Vagina (tissue), 2 donors: ENCODE measurements around the gene SART3.

Experiments used
- POLR2A ChIP-seq, 2 donors: fragments of 450-650 bp; IDR thresholded peaks; one replicate each; pipeline ENCODE4 v1.6.1; 2017; ENCODE audit warnings: antibody characterized with exemption in 2 of 2, mild to moderate bottlenecking in 2 of 2, moderate library complexity in 2 of 2
- POLR2AphosphoS5 ChIP-seq, 2 donors: sonication (generic); formaldehyde crosslinking; IDR thresholded peaks; one replicate each; pipeline ENCODE4 v1.9.0; 2017; ENCODE audit warnings: antibody characterized with exemption in 2 of 2, mild to moderate bottlenecking in 2 of 2, low read depth in 1 of 2; ENCODE audit not compliant: insufficient read depth in 1 of 2
- TF ChIP-seq, protein P1 (sequence below), 3 experiments: fragments of 450-650 bp in 2 of 3; fragments of 200-600 bp in 1 of 3; sonication (generic) in 1 of 3; IDR thresholded peaks; one replicate each; pipeline ENCODE4 v1.5.1; 2017 to 2019; ENCODE audit warnings: antibody characterized with exemption in 3 of 3, mild to moderate bottlenecking in 2 of 3, moderate library complexity in 2 of 3

DNA sequence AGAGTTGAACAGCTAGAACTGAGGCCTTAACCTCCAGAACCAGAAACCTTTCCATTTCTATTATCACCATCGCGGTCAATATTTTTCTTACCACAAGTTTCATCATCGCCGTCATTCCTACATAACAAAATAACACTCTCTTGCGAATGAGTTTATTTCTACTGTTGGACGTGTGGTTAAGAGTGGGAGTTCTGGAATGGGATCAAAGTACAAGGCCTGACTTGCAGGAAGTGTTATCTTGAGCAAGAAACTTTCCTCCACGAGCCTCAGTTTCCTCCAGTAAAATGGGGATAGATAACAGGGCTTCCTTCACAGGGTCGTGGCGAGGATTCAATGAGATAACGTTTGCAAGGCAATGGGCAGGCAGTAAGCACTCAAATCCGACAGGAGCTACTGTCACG, 652 bp downstream of the SART3 start:
- no peak for TF ChIP-seq POLR2A (IDR thresholded peaks at IDR 0.05)
- TF ChIP-seq, protein P1, sequence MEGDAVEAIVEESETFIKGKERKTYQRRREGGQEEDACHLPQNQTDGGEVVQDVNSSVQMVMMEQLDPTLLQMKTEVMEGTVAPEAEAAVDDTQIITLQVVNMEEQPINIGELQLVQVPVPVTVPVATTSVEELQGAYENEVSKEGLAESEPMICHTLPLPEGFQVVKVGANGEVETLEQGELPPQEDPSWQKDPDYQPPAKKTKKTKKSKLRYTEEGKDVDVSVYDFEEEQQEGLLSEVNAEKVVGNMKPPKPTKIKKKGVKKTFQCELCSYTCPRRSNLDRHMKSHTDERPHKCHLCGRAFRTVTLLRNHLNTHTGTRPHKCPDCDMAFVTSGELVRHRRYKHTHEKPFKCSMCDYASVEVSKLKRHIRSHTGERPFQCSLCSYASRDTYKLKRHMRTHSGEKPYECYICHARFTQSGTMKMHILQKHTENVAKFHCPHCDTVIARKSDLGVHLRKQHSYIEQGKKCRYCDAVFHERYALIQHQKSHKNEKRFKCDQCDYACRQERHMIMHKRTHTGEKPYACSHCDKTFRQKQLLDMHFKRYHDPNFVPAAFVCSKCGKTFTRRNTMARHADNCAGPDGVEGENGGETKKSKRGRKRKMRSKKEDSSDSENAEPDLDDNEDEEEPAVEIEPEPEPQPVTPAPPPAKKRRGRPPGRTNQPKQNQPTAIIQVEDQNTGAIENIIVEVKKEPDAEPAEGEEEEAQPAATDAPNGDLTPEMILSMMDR (IDR thresholded peaks at IDR 0.05), result no peak
- TF ChIP-seq POLR2AphosphoS5 (IDR thresholded peaks at IDR 0.05; ENCODE audit: insufficient read depth in 1 of 2, low read depth in 1 of 2), result no peak
